Measurements from ENCODE around the gene CPEB4.

The CPEB4 gene

GRCh38 chr5:173840111-173840983, 47.8 kb upstream of the CPEB4 start:
- TF ChIP-seq POU6F1 (CRISPR knock-in tag; IDR thresholded peaks at IDR 0.05; ENCODE audit: borderline replicate concordance, low read depth): no peak
- TF ChIP-seq ISL1 (CRISPR knock-in tag; IDR thresholded peaks at IDR 0.05): no peak
- TF ChIP-seq ZNF8 (CRISPR knock-in tag; IDR thresholded peaks at IDR 0.05): no peak
- TF ChIP-seq ZNF565 (CRISPR knock-in tag; conservative IDR thresholded peaks at IDR 0.05; ENCODE audit: low read depth): no peak
- no peak for TF ChIP-seq ZFP30 (CRISPR knock-in tag; IDR thresholded peaks at IDR 0.05)
- TF ChIP-seq CSRNP3 (CRISPR knock-in tag; IDR thresholded peaks at IDR 0.05): no peak
- TF ChIP-seq TOX (CRISPR knock-in tag; IDR thresholded peaks at IDR 0.05; ENCODE audit: borderline replicate concordance): no peak
- TF ChIP-seq BACH2 (CRISPR knock-in tag; IDR thresholded peaks at IDR 0.05; ENCODE audit: borderline replicate concordance): no peak
- TF ChIP-seq TCF4 (CRISPR knock-in tag; IDR thresholded peaks at IDR 0.05; ENCODE audit: borderline replicate concordance): no peak
- no peak for TF ChIP-seq ZFP3 (CRISPR knock-in tag; IDR thresholded peaks at IDR 0.05)
- TF ChIP-seq SNAI2 (CRISPR knock-in tag; IDR thresholded peaks at IDR 0.05): no peak
- TF ChIP-seq ZNF70 (CRISPR knock-in tag; IDR thresholded peaks at IDR 0.05): no peak
- no peak for TF ChIP-seq CREB5 (CRISPR knock-in tag; IDR thresholded peaks at IDR 0.05; ENCODE audit: low read depth)
- TF ChIP-seq GLIS3 (CRISPR knock-in tag; IDR thresholded peaks at IDR 0.05): no peak
- no peak for TF ChIP-seq PPARA (CRISPR knock-in tag; IDR thresholded peaks at IDR 0.05; ENCODE audit: borderline replicate concordance)
- TF ChIP-seq ESRRG (CRISPR knock-in tag; IDR thresholded peaks at IDR 0.05): no peak
- ATAC-seq: no peak

- ATAC-seq: no peak
- no peak for TF ChIP-seq PATZ1 (CRISPR knock-in tag; IDR thresholded peaks at IDR 0.05; ENCODE audit: borderline replicate concordance)
- no peak for TF ChIP-seq ZFP3 (CRISPR knock-in tag; IDR thresholded peaks at IDR 0.05)
- no peak for TF ChIP-seq CSDC2 (CRISPR knock-in tag; IDR thresholded peaks at IDR 0.05)
- TF ChIP-seq RARB (CRISPR knock-in tag; IDR thresholded peaks at IDR 0.05): no peak
- no peak for TF ChIP-seq ZFP30 (CRISPR knock-in tag; IDR thresholded peaks at IDR 0.05)
- TF ChIP-seq TSHZ2 (CRISPR knock-in tag; IDR thresholded peaks at IDR 0.05): no peak
- TF ChIP-seq ISL1 (CRISPR knock-in tag; IDR thresholded peaks at IDR 0.05): no peak
- no peak for TF ChIP-seq ZC3H10 (CRISPR knock-in tag; IDR thresholded peaks at IDR 0.05)
Observed at GRCh38 chr5:173841710-173842109, 46.4 kb upstream of the CPEB4 start.

GRCh38 chr5:173843794-173844193, 44.4 kb upstream of the CPEB4 start:
- no peak for ATAC-seq
- TF ChIP-seq ZNF565 (CRISPR knock-in tag; conservative IDR thresholded peaks at IDR 0.05; ENCODE audit: low read depth): no peak
- TF ChIP-seq OSR1 (CRISPR knock-in tag; IDR thresholded peaks at IDR 0.05): no peak
- TF ChIP-seq ZNF8 (CRISPR knock-in tag; IDR thresholded peaks at IDR 0.05): no peak
- no peak for TF ChIP-seq PPARA (CRISPR knock-in tag; IDR thresholded peaks at IDR 0.05; ENCODE audit: borderline replicate concordance)
- no peak for TF ChIP-seq ARNTL (CRISPR knock-in tag; IDR thresholded peaks at IDR 0.05; ENCODE audit: borderline replicate concordance, low read depth)
- TF ChIP-seq TCF4 (CRISPR knock-in tag; IDR thresholded peaks at IDR 0.05; ENCODE audit: borderline replicate concordance): no peak
- TF ChIP-seq TOX (CRISPR knock-in tag; IDR thresholded peaks at IDR 0.05; ENCODE audit: borderline replicate concordance): no peak
- no peak for TF ChIP-seq ZFP30 (CRISPR knock-in tag; IDR thresholded peaks at IDR 0.05)
- no peak for TF ChIP-seq ZC3H10 (CRISPR knock-in tag; IDR thresholded peaks at IDR 0.05)
- no peak for TF ChIP-seq CREB5 (CRISPR knock-in tag; IDR thresholded peaks at IDR 0.05; ENCODE audit: low read depth)
- no peak for TF ChIP-seq BACH2 (CRISPR knock-in tag; IDR thresholded peaks at IDR 0.05; ENCODE audit: borderline replicate concordance)
- TF ChIP-seq ESRRG (CRISPR knock-in tag; IDR thresholded peaks at IDR 0.05): no peak
- TF ChIP-seq RARB (CRISPR knock-in tag; IDR thresholded peaks at IDR 0.05): no peak
- TF ChIP-seq CSRNP3 (CRISPR knock-in tag; IDR thresholded peaks at IDR 0.05): no peak
- no peak for TF ChIP-seq CSDC2 (CRISPR knock-in tag; IDR thresholded peaks at IDR 0.05)
- no peak for TF ChIP-seq ZFP3 (CRISPR knock-in tag; IDR thresholded peaks at IDR 0.05)
- TF ChIP-seq GLIS3 (CRISPR knock-in tag; IDR thresholded peaks at IDR 0.05): no peak

Data from SK-N-SH treated with all-trans-retinoic acid at 6 μM for 48 hours (cell line).